ENCODE measurements around the gene LRRC4C.

LRRC4C gene

GRCh38 chr11:41053894-41054293 is 405.6 kb downstream of the LRRC4C start:
- H3K27me3 ChIP-seq (ENCODE audit: insufficient read depth, low read length) = no peaks in the 10 kb centered on the region
- H2BK12ac ChIP-seq (ENCODE audit: low read length) = no peak overlapping the region
- no peak overlapping the region for H2BK5ac ChIP-seq (ENCODE audit: low read depth, low read length, poor library complexity)
- no peaks in the 10 kb centered on the region for H3K4me1 ChIP-seq (ENCODE audit: control insufficient read depth in 1 of 2, insufficient read depth in 2 of 2, low read length in 2 of 2)
- no peaks in the 10 kb centered on the region for H3K79me2 ChIP-seq (ENCODE audit: control insufficient read depth, insufficient read depth, low read length, poor library complexity)
- no peaks in the 10 kb centered on the region for H3K36me3 ChIP-seq (ENCODE audit: control insufficient read depth in 1 of 2, insufficient read depth in 2 of 2, low read length in 2 of 2)
- H4K8ac ChIP-seq (ENCODE audit: low read depth, low read length) = no peak overlapping the region
- DNase-seq = no peak
- H3K4ac ChIP-seq (ENCODE audit: low read depth, low read length) = no peak overlapping the region
- no peak overlapping the region for H3K18ac ChIP-seq (ENCODE audit: low read length)
- no peak overlapping the region for H3K4me3 ChIP-seq (ENCODE audit: low read depth, low read length)
- H3K4me2 ChIP-seq (ENCODE audit: low read length) = no peak overlapping the region
- no peak overlapping the region for H2AK5ac ChIP-seq (ENCODE audit: low read length)
- H2BK120ac ChIP-seq (ENCODE audit: insufficient read depth, low read length, poor library complexity) = no peak overlapping the region
- no peak overlapping the region for H3K27ac ChIP-seq (ENCODE audit: low read depth, low read length)
- H3K23ac ChIP-seq (ENCODE audit: low read length) = no peak overlapping the region
- no peaks in the 10 kb centered on the region for H3K9me3 ChIP-seq (ENCODE audit: insufficient read depth, low read depth, low read length)
- H4K91ac ChIP-seq (ENCODE audit: low read depth, low read length) = no peak overlapping the region
- H4K12ac ChIP-seq (ENCODE audit: low read depth, low read length) = no peak overlapping the region
- no peaks in the 10 kb centered on the region for H3K79me1 ChIP-seq (ENCODE audit: low read length)
- no peak overlapping the region for H3K9ac ChIP-seq (ENCODE audit: low read length)
- no peak overlapping the region for H3K14ac ChIP-seq (ENCODE audit: low read length)
- H2AFZ ChIP-seq (ENCODE audit: insufficient read depth, low read length, poor library complexity) = no peak overlapping the region

- Histone ChIP-seq H3K14ac (ENCODE audit: low read length) (no peak overlapping the region), H4K91ac (ENCODE audit: low read depth, low read length) (no peak overlapping the region), H2BK12ac (ENCODE audit: low read length) (no peak overlapping the region), H3K4me3 (ENCODE audit: low read depth, low read length) (no peak overlapping the region), H3K4me2 (ENCODE audit: low read length) (no peak overlapping the region), H3K4me1 (ENCODE audit: control insufficient read depth in 1 of 2, insufficient read depth in 2 of 2, low read length in 2 of 2) (no peaks in the 10 kb centered on the region), H2AK5ac (ENCODE audit: low read length) (no peak overlapping the region), H3K4ac (ENCODE audit: low read depth, low read length) (no peak overlapping the region), H4K8ac (ENCODE audit: low read depth, low read length) (no peak overlapping the region), H3K18ac (ENCODE audit: low read length) (no peak overlapping the region), H3K36me3 (ENCODE audit: control insufficient read depth in 1 of 2, insufficient read depth in 2 of 2, low read length in 2 of 2) (no peaks in the 10 kb centered on the region), H4K12ac (ENCODE audit: low read depth, low read length) (no peak overlapping the region), H3K79me1 (ENCODE audit: low read length) (no peaks in the 10 kb centered on the region), H3K9me3 (ENCODE audit: insufficient read depth, low read depth, low read length) (no peaks in the 10 kb centered on the region), H3K23ac (ENCODE audit: low read length) (no peak overlapping the region), H3K27ac (ENCODE audit: low read depth, low read length) (no peak overlapping the region), H2AFZ (ENCODE audit: insufficient read depth, low read length, poor library complexity) (no peak overlapping the region), H3K79me2 (ENCODE audit: control insufficient read depth, insufficient read depth, low read length, poor library complexity) (no peaks in the 10 kb centered on the region), H2BK120ac (ENCODE audit: insufficient read depth, low read length, poor library complexity) (no peak overlapping the region), H2BK5ac (ENCODE audit: low read depth, low read length, poor library complexity) (no peak overlapping the region), H3K27me3 (ENCODE audit: insufficient read depth, low read length) (no peaks in the 10 kb centered on the region), H3K9ac (ENCODE audit: low read length) (no peak overlapping the region)
- DNase-seq = no peak
- no CpG with 5 or more reads among the region's 3 CpGs for WGBS (ENCODE audit: extremely low coverage, insufficient coverage, insufficient read length)
Observed at GRCh38 chr11:41051919-41052635, 407.4 kb downstream of the LRRC4C start.

GRCh38 chr11:41050791-41051190 is 408.7 kb downstream of the LRRC4C start:
- Histone ChIP-seq H3K27ac (ENCODE audit: low read depth, low read length) (no peak overlapping the region), H3K79me2 (ENCODE audit: control insufficient read depth, insufficient read depth, low read length, poor library complexity) (no peaks in the 10 kb centered on the region), H3K23ac (ENCODE audit: low read length) (no peak overlapping the region), H2AK5ac (ENCODE audit: low read length) (no peak overlapping the region), H3K4me2 (ENCODE audit: low read length) (no peak overlapping the region), H3K9me3 (ENCODE audit: insufficient read depth, low read depth, low read length) (no peaks in the 10 kb centered on the region), H3K36me3 (ENCODE audit: control insufficient read depth in 1 of 2, insufficient read depth in 2 of 2, low read length in 2 of 2) (no peaks in the 10 kb centered on the region), H3K27me3 (ENCODE audit: insufficient read depth, low read length) (no peaks in the 10 kb centered on the region), H3K14ac (ENCODE audit: low read length) (no peak overlapping the region), H4K91ac (ENCODE audit: low read depth, low read length) (no peak overlapping the region), H3K79me1 (ENCODE audit: low read length) (no peaks in the 10 kb centered on the region), H4K12ac (ENCODE audit: low read depth, low read length) (no peak overlapping the region), H2AFZ (ENCODE audit: insufficient read depth, low read length, poor library complexity) (no peak overlapping the region), H3K18ac (ENCODE audit: low read length) (no peak overlapping the region), H3K4me1 (ENCODE audit: control insufficient read depth in 1 of 2, insufficient read depth in 2 of 2, low read length in 2 of 2) (no peaks in the 10 kb centered on the region), H3K4me3 (ENCODE audit: low read depth, low read length) (no peak overlapping the region), H2BK120ac (ENCODE audit: insufficient read depth, low read length, poor library complexity) (no peak overlapping the region), H2BK12ac (ENCODE audit: low read length) (no peak overlapping the region), H3K4ac (ENCODE audit: low read depth, low read length) (no peak overlapping the region), H4K8ac (ENCODE audit: low read depth, low read length) (no peak overlapping the region), H2BK5ac (ENCODE audit: low read depth, low read length, poor library complexity) (no peak overlapping the region), H3K9ac (ENCODE audit: low read length) (no peak overlapping the region)
- no peak for DNase-seq

GRCh38 chr11:41047229-41047628 is 412.2 kb downstream of the LRRC4C start:
- no peaks in the 10 kb centered on the region for H3K79me1 ChIP-seq (ENCODE audit: low read length)
- no peak overlapping the region for H3K4me2 ChIP-seq (ENCODE audit: low read length)
- no peak overlapping the region for H2BK5ac ChIP-seq (ENCODE audit: low read depth, low read length, poor library complexity)
- H3K9me3 ChIP-seq (ENCODE audit: insufficient read depth, low read depth, low read length) = no peaks in the 10 kb centered on the region
- no peak overlapping the region for H4K12ac ChIP-seq (ENCODE audit: low read depth, low read length)
- H3K36me3 ChIP-seq (ENCODE audit: control insufficient read depth in 1 of 2, insufficient read depth in 2 of 2, low read length in 2 of 2) = no peaks in the 10 kb centered on the region
- no peak overlapping the region for H2AFZ ChIP-seq (ENCODE audit: insufficient read depth, low read length, poor library complexity)
- no peaks in the 10 kb centered on the region for H3K4me1 ChIP-seq (ENCODE audit: control insufficient read depth in 1 of 2, insufficient read depth in 2 of 2, low read length in 2 of 2)
- no peaks in the 10 kb centered on the region for H3K27me3 ChIP-seq (ENCODE audit: insufficient read depth, low read length)
- no peak overlapping the region for H3K18ac ChIP-seq (ENCODE audit: low read length)
- no peak overlapping the region for H3K9ac ChIP-seq (ENCODE audit: low read length)
- H3K4ac ChIP-seq (ENCODE audit: low read depth, low read length) = no peak overlapping the region
- H3K14ac ChIP-seq (ENCODE audit: low read length) = no peak overlapping the region
- H3K23ac ChIP-seq (ENCODE audit: low read length) = no peak overlapping the region
- no peak overlapping the region for H3K27ac ChIP-seq (ENCODE audit: low read depth, low read length)
- no peak overlapping the region for H2BK120ac ChIP-seq (ENCODE audit: insufficient read depth, low read length, poor library complexity)
- no peak for DNase-seq
- no peak overlapping the region for H4K8ac ChIP-seq (ENCODE audit: low read depth, low read length)
- no peak overlapping the region for H2AK5ac ChIP-seq (ENCODE audit: low read length)
- no peak overlapping the region for H4K91ac ChIP-seq (ENCODE audit: low read depth, low read length)
- no peak overlapping the region for H2BK12ac ChIP-seq (ENCODE audit: low read length)
- H3K4me3 ChIP-seq (ENCODE audit: low read depth, low read length) = no peak overlapping the region
- no peaks in the 10 kb centered on the region for H3K79me2 ChIP-seq (ENCODE audit: control insufficient read depth, insufficient read depth, low read length, poor library complexity)
